NCI-H69 (cell line): Measurements from ENCODE around the gene TLL1.

ENCODE experiments used
- DNase-seq: peaks from one replicate; lab custom pipeline; 2025; lab: John Stamatoyannopoulos, UW

TLL1 gene

DNA sequence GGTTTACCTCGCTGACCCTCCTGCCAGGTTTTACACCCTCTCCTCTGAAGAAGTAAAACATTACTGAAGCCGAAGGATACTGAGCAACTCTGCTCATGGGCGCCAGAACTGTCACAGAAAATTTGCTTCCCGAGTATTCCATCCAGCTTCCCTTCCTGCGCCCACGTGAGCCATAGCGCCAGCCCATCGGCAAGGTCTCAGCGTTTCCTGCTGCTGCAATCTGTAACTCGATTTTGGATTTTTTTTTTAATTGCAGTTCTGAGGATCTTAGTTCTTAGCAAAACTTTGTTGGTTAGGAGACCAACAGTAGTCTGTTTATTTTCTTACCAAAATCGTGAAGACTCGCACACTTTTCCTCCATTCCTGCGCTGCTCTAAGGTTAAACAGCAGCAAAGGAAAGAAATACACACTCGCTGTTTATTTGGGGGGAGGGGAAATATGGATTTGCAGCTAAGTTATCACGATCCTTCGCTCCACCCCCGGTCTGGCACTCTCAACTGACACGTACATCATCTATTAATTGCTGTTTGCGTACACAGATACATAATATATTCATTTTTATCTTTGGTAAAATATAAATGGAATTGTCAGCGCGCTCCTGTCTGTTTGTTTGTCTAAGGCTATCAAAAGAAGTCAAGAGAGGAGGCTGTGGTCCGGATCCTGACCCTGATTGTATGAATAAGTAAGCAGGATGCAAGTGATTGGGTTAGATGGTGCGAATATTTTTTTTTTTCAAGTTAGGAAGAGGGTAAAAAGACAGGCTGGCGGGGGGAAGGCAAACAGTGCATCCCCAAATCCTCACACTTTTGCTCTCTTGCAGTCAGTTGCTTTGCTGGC, at the start of gene TLL1:
TLL1 (plus strand) TSS at position 777 of the 837 bp plus-strand sequence. CDS start 668 bp downstream, outside the sequence.
- peak; percentile 78 for DNase-seq

DNA sequence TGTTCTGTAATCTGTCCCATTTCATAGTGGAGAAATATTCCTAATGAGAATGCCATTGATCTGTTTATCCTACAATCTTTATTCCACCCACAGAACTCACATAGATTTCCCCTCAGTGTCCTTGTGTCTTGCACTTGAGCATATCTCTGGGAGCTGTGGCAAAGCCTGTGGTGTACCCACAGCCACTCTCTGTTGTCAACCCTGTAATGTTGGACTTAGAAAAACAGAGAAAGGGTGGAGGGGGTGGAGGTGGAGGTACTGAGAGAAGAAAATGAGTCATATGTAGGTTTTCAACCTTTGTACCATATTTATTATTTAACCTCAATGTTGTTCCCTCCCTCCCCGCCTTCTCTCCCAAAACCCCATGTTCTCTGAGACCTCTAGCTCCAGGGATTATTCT, 46.9 kb upstream of the TLL1 start:
- DNase-seq, result no peak

DNA sequence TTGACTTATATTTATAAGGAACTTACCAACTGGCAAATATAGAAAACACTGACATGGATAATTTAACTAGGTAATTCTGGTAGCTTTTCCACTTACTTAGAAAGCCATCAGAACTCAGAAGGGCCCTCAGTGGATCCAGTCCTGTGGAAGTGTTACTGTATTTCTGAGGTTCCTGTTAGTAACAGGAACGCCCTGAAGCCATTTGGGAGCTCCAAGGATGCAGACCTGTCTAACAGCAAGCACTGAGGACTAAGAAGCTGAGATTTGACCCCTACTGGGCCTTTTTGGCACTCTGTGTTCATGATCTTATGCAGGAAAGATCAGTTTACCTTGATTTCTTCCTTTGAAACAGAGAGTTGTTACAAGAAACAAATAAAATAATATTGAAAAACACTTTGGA, 46.0 kb upstream of the TLL1 start:
- peak; percentile 48 for DNase-seq

DNA sequence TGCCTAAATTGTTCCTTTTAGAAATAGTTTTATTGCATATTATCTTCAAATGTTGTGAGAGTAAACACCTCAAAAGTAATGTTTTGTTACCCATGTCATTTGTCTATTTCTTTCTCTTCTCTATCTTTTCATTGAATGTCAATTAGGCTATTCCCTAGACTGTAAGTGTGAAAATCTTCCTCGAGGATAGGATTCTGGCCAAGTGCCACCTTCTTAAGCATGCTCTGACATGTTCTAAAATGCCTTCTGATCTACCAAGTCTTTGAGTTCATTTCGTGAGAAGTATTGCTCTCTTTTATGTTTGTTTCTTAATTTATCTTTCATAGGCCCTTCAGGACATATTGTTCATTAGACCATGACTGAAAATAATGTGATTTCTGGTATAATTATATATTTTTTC, 44.1 kb upstream of the TLL1 start:
- DNase-seq, result peak; percentile 43

DNA sequence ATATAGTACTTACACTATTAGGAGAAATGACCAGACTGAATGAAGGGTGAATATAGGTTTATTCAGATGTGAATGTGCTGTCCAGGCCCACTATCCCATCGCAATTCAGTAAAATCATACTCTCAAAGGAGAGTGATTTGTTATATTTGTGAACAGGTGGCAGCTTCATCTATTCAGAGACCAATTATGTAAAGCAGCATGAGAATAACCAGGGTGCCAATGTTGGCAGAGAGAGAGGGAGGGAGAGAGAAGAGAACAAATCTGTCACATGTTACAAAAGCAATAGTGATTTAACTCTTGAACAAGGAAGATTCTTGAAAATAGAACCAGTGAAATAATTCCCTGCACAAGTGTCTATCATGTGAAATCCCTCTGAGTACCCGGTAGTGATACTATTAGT, 38.9 kb upstream of the TLL1 start:
- DNase-seq, result peak; percentile 85

DNA sequence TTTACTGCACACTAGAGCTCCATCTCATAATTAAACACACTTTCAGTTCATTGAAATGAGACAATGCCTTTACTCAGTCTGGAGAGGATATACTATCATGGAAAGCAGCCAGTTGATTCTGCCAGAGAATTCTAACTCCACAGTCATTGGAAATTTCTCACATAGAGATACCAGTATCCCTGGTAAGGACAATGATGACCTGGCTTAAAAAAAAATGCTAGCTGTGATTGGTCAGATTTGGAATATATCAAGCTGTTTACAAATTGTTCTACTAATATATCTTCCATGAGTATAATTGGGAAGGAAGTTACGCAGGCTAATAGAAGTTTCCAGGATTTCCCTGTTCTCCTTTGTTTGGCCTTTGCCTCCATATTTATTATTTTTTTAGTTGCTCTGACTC, 34.5 kb upstream of the TLL1 start:
- peak; percentile 26 for DNase-seq

DNA sequence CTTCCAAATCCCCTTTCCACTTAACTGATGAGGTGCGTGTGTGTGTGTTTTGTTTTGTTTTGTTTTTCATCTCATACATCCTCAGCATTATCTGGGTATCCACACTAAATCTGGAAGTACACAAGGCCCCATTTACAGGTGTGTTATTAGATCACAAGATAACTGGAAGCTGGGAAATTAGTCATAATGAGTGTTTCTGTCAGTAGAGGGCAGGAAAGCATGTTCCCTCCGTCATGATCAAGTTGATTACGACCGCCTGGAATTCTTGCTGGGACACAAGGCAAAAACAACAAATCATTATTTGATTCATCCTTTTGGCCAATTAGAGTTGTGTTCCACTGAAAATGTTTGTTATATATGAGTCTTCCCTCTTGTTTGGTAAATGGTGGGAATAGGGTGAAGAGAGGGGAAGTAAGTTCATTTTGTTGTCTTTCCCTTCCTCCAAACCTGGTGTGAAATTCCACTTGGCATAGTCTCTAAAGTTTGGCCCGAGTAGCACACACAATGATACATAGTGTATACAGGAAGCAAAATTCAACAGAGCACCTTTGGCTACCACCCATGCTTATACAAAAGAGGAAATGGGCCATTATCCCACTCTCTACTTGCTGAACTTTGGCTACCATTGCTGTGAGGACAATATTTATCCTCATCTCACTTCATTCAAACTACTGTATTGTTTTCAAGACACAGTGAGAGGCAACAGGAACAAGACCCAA, 33.3 kb upstream of the TLL1 start:
- DNase-seq, result peak; percentile 40

DNA sequence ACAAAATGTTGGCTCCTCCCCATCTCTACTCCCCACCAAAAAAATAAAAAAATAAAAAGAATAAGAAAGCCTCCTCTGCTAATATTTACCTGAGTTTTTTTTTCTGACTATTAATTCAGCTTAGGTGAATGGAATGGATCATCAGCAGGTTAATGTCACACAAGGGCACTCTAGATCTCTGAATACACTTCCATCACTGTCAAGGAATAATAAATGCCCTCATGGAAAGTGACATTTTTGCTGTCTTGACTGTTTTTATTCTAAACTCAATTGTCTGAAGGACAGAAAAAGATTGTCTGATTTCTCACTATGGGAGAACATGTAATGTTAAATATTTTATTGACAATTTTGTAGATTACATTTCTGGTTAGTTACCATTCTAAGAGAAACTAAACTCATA, 30.4 kb upstream of the TLL1 start:
- DNase-seq, result no peak

DNA sequence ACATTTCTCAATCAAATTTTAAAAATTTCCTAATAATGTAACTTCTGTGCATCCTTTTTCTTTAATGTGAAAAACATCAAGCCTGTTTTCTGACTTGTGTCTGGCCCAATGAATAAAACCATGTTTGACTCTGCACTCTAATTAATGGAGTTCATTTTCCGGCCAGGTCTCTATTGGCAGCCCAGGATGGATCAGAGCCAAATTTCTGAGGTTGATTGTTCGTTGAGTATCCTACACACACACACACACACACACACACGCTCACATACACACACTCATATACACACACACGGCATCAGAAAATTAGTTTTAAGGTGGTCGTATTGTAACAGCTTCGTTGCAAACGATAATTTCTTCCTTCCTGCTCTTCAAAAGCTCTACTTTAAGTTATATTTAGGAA, 28.9 kb upstream of the TLL1 start:
- peak; percentile 67 for DNase-seq

DNA sequence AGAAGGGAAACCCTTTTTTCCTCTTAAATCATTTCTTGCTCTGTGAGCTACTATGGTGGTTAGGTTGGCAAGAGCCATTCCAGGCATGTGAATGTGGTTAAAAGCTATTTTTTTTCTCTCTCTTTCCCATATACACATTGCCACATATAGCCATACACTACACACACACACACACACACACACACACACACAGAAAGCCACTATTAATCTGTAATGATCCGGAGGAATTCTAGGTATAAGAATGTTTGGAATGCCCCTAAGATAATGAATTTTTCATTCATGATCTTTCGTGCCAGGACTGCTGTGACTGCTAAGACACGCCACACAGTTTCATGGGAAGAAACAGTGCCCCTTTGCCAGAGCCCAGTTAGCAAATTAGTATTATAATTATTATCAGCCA, 21.8 kb upstream of the TLL1 start:
- DNase-seq, result no peak

DNA sequence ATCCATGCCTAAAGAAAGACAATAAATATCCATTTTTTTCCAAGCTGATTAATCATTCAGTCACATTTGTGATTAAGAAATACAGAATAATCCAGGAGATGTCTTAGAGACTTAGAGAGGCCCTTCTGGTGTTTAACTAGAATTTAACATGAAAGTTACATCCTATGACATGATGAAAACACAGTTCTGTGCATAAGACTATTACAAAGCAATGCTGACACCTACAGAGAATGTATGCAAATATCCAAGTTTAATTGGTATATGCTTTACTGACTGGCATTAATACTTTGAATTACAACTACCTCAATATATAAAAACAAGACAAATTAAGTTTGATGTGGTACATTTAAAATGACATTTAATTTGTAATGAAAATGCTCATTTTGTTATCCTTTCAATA, 17.8 kb upstream of the TLL1 start:
- DNase-seq, result peak; percentile 32

DNA sequence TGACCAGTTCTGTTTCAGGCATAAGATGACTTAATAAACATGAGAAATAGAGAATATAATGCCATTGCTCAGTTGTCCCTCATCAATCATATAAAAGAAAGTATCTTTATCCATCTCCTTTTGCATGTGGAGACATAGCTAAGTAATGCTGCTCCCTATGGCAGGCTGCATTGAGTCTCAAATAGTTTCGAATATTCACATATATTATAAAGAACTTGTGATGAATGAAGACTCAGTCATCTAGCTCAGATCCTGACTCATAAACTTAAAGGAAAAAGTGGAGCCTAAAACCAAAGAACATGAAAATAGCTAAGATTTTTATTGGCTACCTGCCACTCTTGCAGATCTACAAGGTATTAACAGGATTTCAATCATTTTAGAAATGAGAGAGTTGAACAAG, 11.7 kb upstream of the TLL1 start:
- DNase-seq, result no peak

DNA sequence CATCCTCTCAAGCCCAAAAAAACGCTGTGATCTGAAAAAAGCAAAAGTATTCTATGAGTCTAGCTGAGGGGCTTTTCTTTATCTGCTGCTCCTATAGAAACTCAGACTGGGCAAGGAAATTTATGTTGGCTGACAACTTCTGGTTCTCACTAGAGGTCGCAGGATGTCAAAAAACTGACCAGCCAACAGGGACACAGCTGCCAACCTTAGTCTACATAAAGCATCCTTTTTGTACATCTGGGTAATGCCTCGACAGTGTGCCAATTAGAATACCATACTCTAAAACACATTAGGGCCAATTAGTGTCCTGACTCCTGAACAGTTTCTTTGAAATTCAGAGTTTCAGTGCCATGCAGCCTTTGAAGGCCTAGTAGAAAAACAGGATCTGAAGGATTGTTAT, 8.8 kb upstream of the TLL1 start:
- DNase-seq, result peak; percentile 63

DNA sequence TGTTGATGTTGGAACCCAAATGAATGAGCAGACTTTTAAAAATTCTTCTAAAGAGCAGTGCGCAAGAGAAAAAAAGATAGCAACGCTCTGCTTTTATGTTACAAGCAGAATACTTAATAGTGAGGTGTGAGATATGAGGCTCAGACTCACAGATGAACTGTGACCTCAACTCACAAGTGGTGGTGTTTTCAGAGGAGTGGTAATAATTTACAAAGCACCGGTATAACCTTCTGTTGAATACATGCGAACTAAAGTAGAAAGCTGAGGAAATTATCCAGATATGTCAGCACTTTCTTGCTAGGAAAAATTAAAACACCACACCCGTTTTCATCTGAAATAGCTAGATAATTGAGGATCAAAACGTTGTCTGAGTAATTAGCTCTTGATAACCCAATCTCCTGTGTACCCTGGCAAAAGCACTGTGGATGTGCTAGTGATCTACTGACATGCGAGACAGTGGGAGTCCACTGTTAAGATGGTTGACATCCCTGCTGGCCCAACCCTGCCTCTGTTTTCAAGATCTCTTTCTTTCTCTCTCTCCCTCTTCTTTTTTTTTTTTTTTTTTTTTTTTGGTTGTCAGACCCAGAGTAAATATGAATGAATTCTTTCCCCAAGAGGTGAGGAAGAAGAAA, 6.9 kb upstream of the TLL1 start:
- peak; percentile 18 for DNase-seq

DNA sequence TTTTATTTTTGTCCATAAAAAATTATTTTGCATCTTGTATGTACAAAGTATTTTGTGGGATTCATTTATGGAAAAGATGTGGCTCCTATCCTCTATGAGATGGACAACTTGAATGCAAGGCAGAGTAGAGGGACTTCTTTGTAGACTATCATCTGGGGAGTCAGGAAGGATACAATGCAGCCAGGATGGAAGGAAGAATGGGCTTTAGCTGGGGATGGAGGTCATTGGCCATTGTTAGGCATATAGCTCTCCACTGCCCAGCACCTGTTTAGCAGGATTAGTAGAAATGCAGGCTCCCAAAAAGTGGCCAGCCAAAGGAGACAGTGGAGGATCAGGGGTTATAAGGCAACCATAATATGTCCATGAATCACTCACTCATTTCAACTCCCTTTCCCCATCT, 5.1 kb upstream of the TLL1 start:
- DNase-seq, result no peak

DNA sequence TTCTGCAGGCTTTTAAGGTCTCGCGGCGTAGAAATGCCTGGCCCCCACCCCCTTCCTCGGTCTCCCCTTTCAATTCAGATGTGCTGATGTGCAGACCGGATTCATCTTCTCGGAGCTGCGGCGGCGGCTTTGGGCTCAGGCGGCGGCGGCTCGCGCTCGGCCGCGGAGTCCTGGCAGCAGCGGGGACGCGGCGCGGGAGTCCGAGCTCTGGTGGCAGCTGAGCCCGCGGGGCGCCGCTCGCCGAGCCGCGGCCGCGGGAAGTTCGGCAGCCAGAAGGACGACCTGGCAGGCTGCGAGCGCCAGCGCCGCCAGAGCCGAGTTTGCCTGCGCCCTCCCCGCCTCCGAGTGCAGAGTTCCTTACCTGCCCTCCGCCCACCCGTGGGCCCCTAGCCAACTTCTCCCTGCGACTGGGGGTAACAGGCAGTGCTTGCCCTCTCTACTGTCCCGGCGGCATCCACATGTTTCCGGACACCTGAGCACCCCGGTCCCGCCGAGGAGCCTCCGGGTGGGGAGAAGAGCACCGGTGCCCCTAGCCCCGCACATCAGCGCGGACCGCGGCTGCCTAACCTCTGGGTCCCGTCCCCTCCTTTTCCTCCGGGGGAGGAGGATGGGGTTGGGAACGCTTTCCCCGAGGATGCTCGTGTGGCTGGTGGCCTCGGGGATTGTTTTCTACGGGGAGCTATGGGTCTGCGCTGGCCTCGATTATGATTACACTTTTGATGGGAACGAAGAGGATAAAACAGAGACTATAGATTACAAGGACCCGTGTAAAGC, 448 bp downstream of the TLL1 start:
- DNase-seq, result peak; percentile 81

DNA sequence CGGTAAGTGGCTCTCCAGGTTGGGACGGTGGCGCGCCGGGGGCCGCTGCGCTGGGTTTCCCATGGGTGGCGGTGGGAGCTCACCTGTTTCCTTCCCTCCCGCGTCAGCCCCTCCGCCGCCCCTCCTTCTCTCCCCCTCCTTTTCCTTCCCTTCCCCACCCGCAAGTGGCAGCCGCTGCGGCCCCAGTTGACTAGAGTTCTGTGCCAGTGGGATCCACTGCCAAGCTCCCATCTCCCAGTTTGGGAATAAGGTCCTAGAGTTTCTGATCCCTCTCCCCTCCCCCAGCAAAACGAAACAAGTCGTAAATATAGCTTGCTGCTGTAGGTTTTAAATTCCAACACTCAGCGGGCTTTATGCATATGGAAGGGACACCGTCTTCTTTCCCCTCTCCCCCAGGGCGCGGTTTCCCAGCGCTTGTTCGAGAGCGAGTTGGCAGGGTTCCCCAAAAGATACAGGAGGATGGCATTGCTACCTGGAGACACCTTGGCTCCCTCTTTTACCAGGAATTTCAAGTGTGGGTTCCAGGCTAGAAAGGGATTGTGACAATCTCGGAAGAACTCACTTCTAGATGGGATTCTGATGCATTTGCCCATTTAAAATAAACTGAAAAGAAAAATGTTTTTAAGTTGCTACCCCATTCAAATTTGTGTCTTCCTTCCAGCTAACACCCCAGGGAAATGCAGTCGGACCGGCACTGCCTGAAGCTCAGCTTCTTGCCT, 1.2 kb downstream of the TLL1 start:
- peak; percentile 83 for DNase-seq

DNA sequence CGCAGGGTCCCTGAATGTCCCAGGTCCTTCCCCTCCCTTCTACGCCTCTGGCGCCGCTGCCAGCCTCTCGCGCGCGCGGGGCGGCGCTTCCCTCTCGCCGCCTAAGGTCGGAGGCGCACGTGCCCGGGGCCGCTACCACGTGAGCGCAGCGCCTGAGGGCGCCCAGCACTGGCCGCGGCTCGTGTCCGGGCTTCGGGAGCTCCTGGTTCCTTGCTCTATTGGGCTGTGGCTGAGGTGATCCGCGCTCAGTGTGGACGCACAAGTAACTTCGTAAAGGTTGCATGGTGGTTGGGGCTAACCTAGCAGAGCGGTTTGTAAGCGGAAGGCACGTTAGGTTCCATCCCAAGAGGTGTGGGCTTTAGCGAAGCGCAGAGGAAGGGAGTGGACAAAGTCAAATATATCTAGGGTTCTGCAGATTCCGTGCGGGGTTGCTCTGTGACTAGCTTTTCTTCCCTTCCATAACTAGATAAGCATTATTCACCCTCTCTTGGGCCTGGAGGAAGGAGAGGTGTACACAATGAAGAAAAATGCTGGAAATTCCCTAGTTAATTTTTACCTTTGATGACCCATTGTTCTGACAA, 1.8 kb downstream of the TLL1 start:
- peak; percentile 92 for DNase-seq

DNA sequence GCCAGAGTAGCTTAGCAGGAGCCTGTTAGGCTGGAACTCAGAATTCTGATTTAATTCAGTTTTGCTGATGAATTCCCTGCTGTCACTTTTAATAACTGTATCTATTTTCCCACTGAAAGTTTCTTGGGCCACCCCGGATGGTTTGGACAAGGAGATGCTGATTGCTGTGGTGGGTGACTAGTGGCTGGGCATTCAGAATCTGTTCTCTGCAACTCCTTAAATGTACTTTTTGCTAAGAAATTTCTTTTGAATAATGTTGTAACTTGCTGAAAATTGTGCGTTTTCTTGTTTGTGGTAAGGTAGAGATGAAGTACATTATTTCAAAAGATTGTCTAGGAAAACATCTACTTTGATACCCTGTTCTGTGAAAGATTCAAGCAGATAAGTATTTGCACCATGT, 2.4 kb downstream of the TLL1 start:
- peak; percentile 38 for DNase-seq

DNA sequence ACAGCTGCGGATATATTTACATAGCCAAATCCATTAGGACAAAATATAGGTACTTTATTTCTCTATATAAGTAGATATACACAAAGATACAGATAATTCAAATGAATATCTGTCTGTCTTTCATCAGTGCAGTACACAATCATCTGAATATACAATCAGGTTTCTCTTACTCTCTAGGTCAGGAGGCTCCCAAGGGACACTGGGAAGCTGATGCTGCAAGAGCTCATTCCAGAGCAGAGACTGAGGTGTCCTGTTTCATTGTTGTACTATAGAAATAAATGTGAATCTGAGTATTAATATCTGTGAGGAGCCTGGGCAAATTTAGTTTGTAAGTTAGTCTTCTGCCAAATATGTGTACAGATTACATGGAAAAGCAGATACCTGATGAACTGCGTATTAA, 4.2 kb downstream of the TLL1 start:
- DNase-seq, result peak; percentile 83

DNA sequence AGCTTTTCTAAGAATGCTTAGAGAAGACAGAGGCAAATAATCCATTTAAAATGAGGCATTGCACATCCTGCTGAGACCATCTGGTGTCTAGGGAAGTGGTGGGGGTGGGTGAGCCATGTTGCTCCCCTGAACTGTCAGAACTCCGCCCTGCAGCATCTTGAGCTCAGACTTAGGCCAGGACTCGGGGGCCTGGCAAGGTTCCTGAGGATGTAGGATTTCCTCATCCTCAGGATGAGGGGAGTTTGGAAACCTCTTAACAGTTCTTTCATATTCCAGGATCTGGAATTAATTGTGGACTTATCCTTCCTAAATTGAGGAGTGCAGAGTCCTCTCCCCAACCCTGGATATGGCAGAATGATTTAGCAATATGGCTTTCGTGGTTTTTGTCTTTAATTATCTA, 6.6 kb downstream of the TLL1 start:
- peak; percentile 87 for DNase-seq
